H54 (cell line): ENCODE results near the gene CD72.

ENCODE experiments used
- DNase-seq: peaks from one replicate; pipeline ENCODE4 v3.0.0; 2011; ENCODE audit warnings: low spot score, mixed read lengths; ENCODE audit not compliant: insufficient read length
- FAIRE-seq: peaks from 3 replicates; lab custom pipeline; 2011; peaks lifted over from hg19 to GRCh38; lab: Jason Lieb, UNC
- POLR2A ChIP-seq: IDR thresholded peaks from 2 replicates; pipeline ENCODE4 v1.6.1; 2011; ENCODE audit warnings: low read depth, mild to moderate bottlenecking, low read length

Gene CD72

DNA sequence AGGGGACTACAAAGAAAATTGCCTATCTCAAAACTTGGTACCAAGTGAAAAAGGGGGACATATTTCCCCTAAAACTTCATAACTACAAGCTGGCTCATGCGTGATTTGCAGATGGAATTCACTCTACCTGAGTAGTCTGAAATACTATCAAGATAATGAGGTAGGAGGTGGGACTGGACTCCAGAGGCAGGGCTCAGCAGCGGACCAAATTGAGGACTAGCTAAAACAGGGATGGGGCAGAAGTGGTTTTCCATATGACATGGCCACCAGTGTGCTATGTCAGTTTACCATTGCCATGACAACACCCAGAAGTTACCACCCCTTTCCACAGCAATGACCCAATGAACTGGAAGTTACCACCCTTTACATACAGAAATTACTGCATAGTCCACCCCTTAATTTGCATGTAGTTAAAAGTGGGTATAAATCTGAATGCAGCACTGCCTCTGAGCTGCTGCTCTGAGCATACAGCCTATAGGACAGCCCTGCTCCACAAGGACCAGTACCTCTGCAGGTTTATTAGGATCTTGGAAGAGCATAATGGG, 43.6 kb downstream of the CD72 start:
- FAIRE-seq (no peak), DNase-seq (no peak)
- TF ChIP-seq POLR2A = no peak

DNA sequence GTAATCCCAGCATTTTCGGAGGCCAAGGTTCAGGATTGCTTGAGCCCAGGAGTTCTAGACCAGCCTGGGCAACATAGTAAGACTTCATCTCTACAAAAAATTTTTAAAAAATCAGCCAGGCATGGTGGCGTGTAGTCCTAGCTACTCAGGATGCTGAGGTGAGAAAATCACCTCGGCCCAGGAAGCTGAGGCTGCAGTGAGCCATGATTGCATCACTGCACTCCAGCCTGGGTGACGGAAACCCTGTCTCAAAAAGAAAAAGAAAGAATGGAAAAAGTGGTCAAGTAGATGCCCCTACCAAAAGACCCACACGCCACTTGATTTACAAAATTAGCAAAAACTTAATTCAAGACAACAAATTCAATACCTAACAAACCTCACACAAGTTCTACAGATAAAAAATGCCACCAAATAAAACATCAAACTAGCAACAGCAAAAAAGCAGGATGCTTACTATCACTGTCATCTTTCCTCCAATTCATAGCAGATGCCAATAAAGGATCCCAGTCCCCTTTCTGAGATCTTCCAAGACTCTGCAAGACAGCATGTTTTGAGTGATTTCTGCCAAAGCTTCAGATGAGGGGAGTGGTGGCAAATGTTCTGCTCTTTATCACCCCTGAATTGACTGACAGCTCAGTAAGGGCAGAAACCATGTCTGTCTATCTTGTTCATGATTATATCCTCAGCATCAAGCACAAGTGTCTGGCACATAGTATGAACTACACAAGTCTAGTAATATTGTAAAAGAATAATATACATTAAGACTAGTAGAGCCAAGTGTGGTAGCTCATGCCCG, 47.3 kb downstream of the CD72 start:
- TF ChIP-seq POLR2A = no peak
- no peak for FAIRE-seq

GRCh38 chr9:35569206-35569605, 49.0 kb downstream of the CD72 start:
- no peak for FAIRE-seq
- DNase-seq = no peak
- no peak for TF ChIP-seq POLR2A

More for the DNA sequence above, 47.3 kb downstream of the CD72 start:
- DNase-seq = no peak

- DNase-seq = no peak
- no peak for FAIRE-seq
- no peak for TF ChIP-seq POLR2A
Measured at GRCh38 chr9:35568196-35568595, 50.0 kb downstream of the CD72 start.

- no peak for TF ChIP-seq POLR2A
- FAIRE-seq = no peak
- no peak for DNase-seq
Measured at GRCh38 chr9:35566417-35566816, 51.8 kb downstream of the CD72 start.

DNA sequence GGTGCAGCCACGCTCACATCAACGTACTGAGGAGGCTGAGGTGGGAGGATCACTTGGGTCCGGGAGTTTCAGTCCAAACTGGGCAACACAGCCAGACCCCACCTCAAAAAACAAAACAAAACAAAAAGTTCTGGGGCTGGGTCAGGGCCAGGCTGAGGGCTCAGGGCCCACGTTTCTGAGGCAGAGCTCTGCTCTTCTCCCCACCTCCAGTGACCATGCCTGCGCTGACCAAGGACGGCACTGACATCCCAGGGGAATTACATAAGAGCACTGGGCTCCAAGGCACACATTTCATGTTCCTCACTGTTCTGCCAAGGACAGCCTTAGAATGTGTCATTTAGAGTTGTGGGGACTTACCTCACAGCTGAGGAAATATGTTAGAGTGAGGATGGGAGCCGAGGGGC, 53.6 kb downstream of the CD72 start:
- TF ChIP-seq POLR2A = no peak
- FAIRE-seq (no peak), DNase-seq (no peak)

GRCh38 chr9:35563791-35564197, 54.4 kb downstream of the CD72 start:
- DNase-seq (no peak), FAIRE-seq (no peak)
- TF ChIP-seq POLR2A = no peak

- no peak for TF ChIP-seq POLR2A
- no peak for FAIRE-seq
- DNase-seq = no peak
Measured at GRCh38 chr9:35562895-35563780, 55.1 kb downstream of the CD72 start.

DNA sequence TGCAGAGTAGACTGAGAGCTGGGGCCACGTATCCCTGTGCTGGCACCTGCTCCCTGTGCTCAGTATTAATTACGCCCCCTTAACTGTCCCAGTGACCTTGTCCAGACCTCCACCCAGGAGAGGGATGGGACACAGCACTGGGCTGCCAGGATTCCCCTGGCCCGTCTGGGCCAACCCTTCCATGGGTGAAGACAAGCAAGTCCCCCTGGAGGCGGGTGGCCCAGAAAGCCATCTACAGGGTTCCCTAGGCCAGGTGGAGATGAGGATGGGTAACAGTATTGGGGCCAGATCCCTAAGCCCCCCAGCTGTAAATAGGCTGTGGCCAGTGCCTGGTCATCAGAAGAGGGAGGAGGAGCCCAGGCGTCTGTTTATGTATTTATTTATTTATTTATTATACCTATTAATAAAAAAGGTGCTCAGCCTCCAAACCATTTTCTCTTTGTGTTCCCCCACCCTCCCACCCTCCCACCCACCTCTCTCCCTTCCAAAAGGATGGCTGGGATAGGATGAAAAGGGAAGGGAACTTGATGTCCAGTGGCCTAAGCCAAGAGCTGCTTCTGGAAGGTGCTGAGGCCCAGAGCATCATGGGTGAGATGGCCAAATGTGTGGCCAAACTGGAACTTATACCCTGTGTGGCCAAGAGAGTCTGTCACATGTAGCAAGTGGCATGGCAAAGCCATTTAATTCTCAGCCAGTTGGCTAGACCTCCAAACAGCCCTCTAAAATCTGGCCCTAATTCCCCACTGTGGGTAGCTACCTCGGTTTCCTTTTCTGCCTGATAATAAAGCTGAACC, 56.5 kb downstream of the CD72 start:
- FAIRE-seq (no peak), DNase-seq (no peak)
- TF ChIP-seq POLR2A = no peak

GRCh38 chr9:35560625-35561337, 57.4 kb downstream of the CD72 start:
- FAIRE-seq = no peak
- no peak for DNase-seq
- no peak for TF ChIP-seq POLR2A
